GM12878 (cell line): ENCODE measurements around the gene OR52E2. TPM values are rescaled to one million over a fixed set of nuclear protein-coding genes. Genes with fewer than 3 reads are reported as not detected.

ENCODE experiments used
- ATAC-seq: fragments of 200-7000 bp; cut with Tn5 transposase; 3 replicates; pipeline ENCODE4 v1.9.1; 2020; ENCODE audit warnings: mild to moderate bottlenecking, moderate library complexity
- BruUV-seq: library from RNA; stranded (reverse); fragments of 400-500 nt; replicated peaks from 2 replicates; lab custom pipeline; 2021; lab: Mats Ljungman, UMichigan
- CTCF ChIA-PET: fragments of 300-600 bp; sonication (Branson Sonifier 250); formaldehyde crosslinking; extraction: SDS; loops from one replicate; lab custom pipeline; 2021; ENCODE audit warnings: inconsistent platforms; lab: Yijun Ruan, JAX
- POLR2A ChIA-PET: fragments of 350-600 bp; formaldehyde crosslinking; extraction: SDS; loops from one replicate; lab custom pipeline; 2021; ENCODE audit warnings: inconsistent platforms; lab: Charles Lee
- RAD21 ChIA-PET: fragments of 300-600 bp; sonication (Branson Sonifier 250); formaldehyde crosslinking; loops from one replicate; lab custom pipeline; 2023; ENCODE audit warnings: antibody characterized with exemption; ENCODE audit not compliant: unreplicated experiment; lab: Charles Lee
- SMC1A ChIA-PET: fragments of 300-600 bp; sonication (Branson Sonifier 250); formaldehyde crosslinking; loops from one replicate; lab custom pipeline; 2023; ENCODE audit not compliant: unreplicated experiment, uncharacterized antibody; lab: Charles Lee
- DNase-seq: peaks from one replicate; pipeline ENCODE4 v3.0.0-alpha.2; 2011; ENCODE audit warnings: low read depth, low spot score
- FAIRE-seq: peaks from 3 replicates; lab custom pipeline; 2011; peaks lifted over from hg19 to GRCh38; lab: Jason Lieb, UNC
- H2AFZ ChIP-seq: 2 replicates; pipeline ENCODE4 v1.6.0; 2011; ENCODE audit warnings: low read depth, low read length, control low read depth; ENCODE audit not compliant: control insufficient read depth
- H3K27ac ChIP-seq: 2 replicates; pipeline ENCODE4 v1.5.1; 2011; ENCODE audit warnings: control low read depth; ENCODE audit not compliant: control insufficient read depth, insufficient read depth
- H3K27me3 ChIP-seq, 2 experiments: replicated peaks in 1 of 2; 2 replicates each; pipeline versions ENCODE4 v1.6.0 to v1.6.1; 2011; ENCODE audit warnings: low read length in 1 of 2; ENCODE audit not compliant: control insufficient read depth in 2 of 2, insufficient read depth in 2 of 2
- H3K36me3 ChIP-seq, 2 experiments: 2 replicates each; pipeline ENCODE4 v1.5.1; 2011; ENCODE audit warnings: low read length in 1 of 2; ENCODE audit not compliant: control insufficient read depth in 2 of 2, insufficient read depth in 2 of 2
- H3K4me1 ChIP-seq: 2 replicates; pipeline ENCODE4 v1.6.1; 2011; ENCODE audit warnings: mild to moderate bottlenecking, low read length, moderate library complexity, mixed read lengths; ENCODE audit not compliant: control insufficient read depth, insufficient read depth
- H3K4me2 ChIP-seq: 2 replicates; pipeline ENCODE4 v1.6.0; 2011; ENCODE audit warnings: control low read depth; ENCODE audit not compliant: control insufficient read depth, insufficient read depth
- H3K4me3 ChIP-seq: fragments of 200-600 bp; sonication (generic); 2 replicates; pipeline ENCODE4 v1.5.1; 2016
- H3K79me2 ChIP-seq: 2 replicates; pipeline ENCODE4 v1.6.0; 2011; ENCODE audit warnings: low read length; ENCODE audit not compliant: control insufficient read depth, insufficient read depth
- H3K9ac ChIP-seq: 2 replicates; pipeline ENCODE4 v1.8.0; 2011; ENCODE audit warnings: low read length, control low read depth, mixed read lengths; ENCODE audit not compliant: control insufficient read depth, insufficient read depth
- H3K9me3 ChIP-seq: replicated peaks from 3 replicates; pipeline ENCODE4 v1.5.1; 2011; ENCODE audit warnings: mild to moderate bottlenecking, low read length; ENCODE audit not compliant: control insufficient read depth, insufficient read depth
- H4K20me1 ChIP-seq: 2 replicates; pipeline ENCODE4 v1.6.0; 2011; ENCODE audit not compliant: control insufficient read depth, insufficient read depth
- ASH2L ChIP-seq: fragments of 300-600, 200-600 bp; sonication (generic); IDR thresholded peaks from 2 replicates; pipeline ENCODE4 v1.6.1; 2017; ENCODE audit warnings: low read depth, mild to moderate bottlenecking, borderline replicate concordance
- CBX5 ChIP-seq: sonication (generic); IDR thresholded peaks from 2 replicates; pipeline ENCODE4 v1.6.1; 2016; ENCODE audit warnings: low read depth, moderate library complexity, mild to moderate bottlenecking, inconsistent platforms
- GABPA ChIP-seq: IDR thresholded peaks from 2 replicates; pipeline ENCODE4 v1.6.1; 2014; ENCODE audit warnings: antibody characterized with exemption, low read depth, mild to moderate bottlenecking, inconsistent platforms
- IRF4 ChIP-seq: IDR thresholded peaks from 2 replicates; pipeline ENCODE4 v1.6.1; 2011; ENCODE audit warnings: low read depth, low read length
- NKRF ChIP-seq: fragments of 450-650 bp; conservative IDR thresholded peaks from 2 replicates; pipeline ENCODE4 v1.6.1; 2017; ENCODE audit warnings: mild to moderate bottlenecking, moderate library complexity
- NR2C2 ChIP-seq: IDR thresholded peaks from 2 replicates; pipeline ENCODE4 v1.6.1; 2011; ENCODE audit warnings: borderline replicate concordance, low read depth; ENCODE audit not compliant: control insufficient read depth, insufficient read length
- POLR2AphosphoS2 ChIP-seq: IDR thresholded peaks from 2 replicates; pipeline ENCODE4 v1.6.1; 2011; ENCODE audit warnings: low read depth, mild to moderate bottlenecking, low read length, improper control_type of control experiment, moderate library complexity
- ZNF207 ChIP-seq: fragments of 450-650 bp; IDR thresholded peaks from 2 replicates; pipeline ENCODE4 v1.6.1; 2014; ENCODE audit warnings: antibody characterized with exemption, mild to moderate bottlenecking, borderline replicate concordance
- WGBS: methylation state at CpG from one replicate; pipeline ENCODE4 v1.1.6; 2016; ENCODE audit warnings: low lambda C conversion rate; ENCODE audit not compliant: insufficient replicate concordance, insufficient coverage; ENCODE audit errors: missing lambda C conversion rate; 5-methylcytosine and 5-hydroxymethylcytosine counted together
- in situ Hi-C: fragments of 300-500 bp; cut with MboI; formaldehyde crosslinking; loops from 9 replicates; pipeline ENCODE4 v1.14.3; 2018; ENCODE audit warnings: mixed read lengths
- intact Hi-C: fragments of 100-400 bp; cut with micrococcal nuclease; formaldehyde crosslinking; loops from one replicate; pipeline ENCODE4 v1.14.2; 2022; ENCODE audit not compliant: unreplicated experiment
- polyA plus RNA-seq, 11 experiments: library from polyadenylated mRNA; depleted of rRNA in 4 of 11; unstranded in 6 of 11; stranded (reverse) in 5 of 11; fragments of >200 nt; fragmentation: Nextera tagmentation in 4 of 11; fragmentation: Illumina TruSeq in 1 of 11; extraction: Ambion mirVana in 4 of 11; extraction: Trizol in 1 of 11; gene quantifications; 1 replicate in 1 of 11; 2 replicates in 10 of 11; pipeline versions ENCODE4 v1.2.1 to v1.2.3, GENCODE V29; 2011 to 2016; ENCODE audit warnings: inconsistent platforms in 2 of 11, missing spikeins in 2 of 11, low read depth in 1 of 11
- total RNA-seq, 4 experiments: library from RNA; depleted of rRNA in 3 of 4; stranded (reverse); fragments of >200 nt in 3 of 4; fragmentation: Illumina TruSeq in 1 of 4; extraction: Trizol in 1 of 4; gene quantifications; 2 replicates each; pipeline versions ENCODE4 v1.2.1 to v1.2.3, GENCODE V29; 2013 to 2021

The OR52E2 gene
- total and polyA plus RNA-seq, 10 of the 15 experiments (the other 5 are each of a cell fraction or from before 2014, with no cell fraction given) = not detected

- TF ChIP-seq GABPA = no peak
- no peak for TF ChIP-seq IRF4
- no peak for TF ChIP-seq NKRF
- TF ChIP-seq ASH2L = no peak
- no peak for TF ChIP-seq NR2C2
- no peak for TF ChIP-seq ZNF207
- no peak for TF ChIP-seq CBX5
- TF ChIP-seq POLR2AphosphoS2 = no peak
- WGBS = 3% methylated on average over 3 of the region's 3 CpGs
- DNase-seq (no peak), ATAC-seq (no peak), FAIRE-seq (no peak)
- Histone ChIP-seq H3K9ac (no peak within 1 kb of the TSS), H3K27ac (no peak within 1 kb of the TSS), H3K4me2 (no peak within 1 kb of the TSS), H3K36me3 (no peaks in the 10 kb centered on the region), H4K20me1 (no peaks in the 10 kb centered on the region), H3K9me3 (no peaks in the 10 kb centered on the region), H3K4me3 (no peak within 1 kb of the TSS), H3K4me1 (no peaks in the 10 kb centered on the region), H3K27me3 (no peaks in the 10 kb centered on the region), H3K79me2 (no peaks in the 10 kb centered on the region), H2AFZ (no peak within 1 kb of the TSS)
- BruUV-seq = no TSS peak
- ChIA-PET POLR2A (no interaction called here), SMC1A (no interaction called here), RAD21 (no interaction called here), CTCF (no interaction called here)
- intact Hi-C loops (no loop called here), in situ Hi-C loops (no loop called here)
These were observed 9.8 kb upstream of the OR52E2 start, which contains the start of gene OR52E1 for GRCh38 chr11:5069272-5069671. Gene OR52E1 (plus strand): TSS chr11:5069572.
